Thoracic aorta (tissue), 2 donors: Measurements from ENCODE around the gene ZDHHC11B. TPM values are rescaled to one million over a fixed set of nuclear protein-coding genes. Genes with fewer than 3 reads are reported as not detected.

Source experiments
- ATAC-seq: fragments of 150-250 bp; one replicate; pipeline ENCODE4 v1.8.0; 2017; ENCODE audit warnings: low read depth; ENCODE audit not compliant: insufficient number of reproducible peaks, low FRiP score
- DNase-seq: peaks from one replicate; pipeline ENCODE4 v3.0.0-alpha.2; 2020; ENCODE audit warnings: low spot score
- H3K27ac ChIP-seq, 2 donors: fragments of 200-600 bp; sonication (generic); 1 replicate in 1 of 2; 2 replicates in 1 of 2; pipeline ENCODE4 v1.5.1; 2016; ENCODE audit warnings: mild to moderate bottlenecking in 2 of 2, moderate library complexity in 2 of 2
- H3K27me3 ChIP-seq: fragments of 200-600 bp; sonication (generic); replicated peaks from 2 replicates; pipeline ENCODE4 v1.6.0; 2016; ENCODE audit warnings: mild to moderate bottlenecking; ENCODE audit not compliant: insufficient read depth
- H3K36me3 ChIP-seq: fragments of 200-600 bp; sonication (generic); one replicate; pipeline ENCODE4 v1.5.1; 2016
- H3K4me1 ChIP-seq, 2 donors: fragments of 200-600 bp; sonication (generic); 1 replicate in 1 of 2; 2 replicates in 1 of 2; pipeline versions ENCODE4 v1.5.1 to v1.6.0; 2016; ENCODE audit warnings: low read depth in 2 of 2, mild to moderate bottlenecking in 1 of 2; ENCODE audit not compliant: control insufficient read depth in 1 of 2
- H3K4me3 ChIP-seq: fragments of 200-600 bp; sonication (generic); 2 replicates; pipeline ENCODE4 v1.5.1; 2016; ENCODE audit warnings: mild to moderate bottlenecking
- H3K9me3 ChIP-seq: fragments of 200-600 bp; sonication (generic); 2 replicates; pipeline ENCODE4 v1.5.1; 2016
- total RNA-seq, 2 donors: library from RNA; depleted of rRNA; stranded (reverse); fragments of >200 nt; gene quantifications; one replicate each; pipeline versions ENCODE4 v1.1.0 to v1.2.3, GENCODE V29; 2016
- TF ChIP-seq, protein P1 (sequence below): fragments of 200-600 bp; sonication (generic); IDR thresholded peaks from one replicate; pipeline ENCODE4 v1.5.1; 2019; ENCODE audit warnings: antibody characterized with exemption

Gene ZDHHC11B
- total RNA-seq, 2 donors from 2014 or later = 1.8 to 8.7 TPM

DNA sequence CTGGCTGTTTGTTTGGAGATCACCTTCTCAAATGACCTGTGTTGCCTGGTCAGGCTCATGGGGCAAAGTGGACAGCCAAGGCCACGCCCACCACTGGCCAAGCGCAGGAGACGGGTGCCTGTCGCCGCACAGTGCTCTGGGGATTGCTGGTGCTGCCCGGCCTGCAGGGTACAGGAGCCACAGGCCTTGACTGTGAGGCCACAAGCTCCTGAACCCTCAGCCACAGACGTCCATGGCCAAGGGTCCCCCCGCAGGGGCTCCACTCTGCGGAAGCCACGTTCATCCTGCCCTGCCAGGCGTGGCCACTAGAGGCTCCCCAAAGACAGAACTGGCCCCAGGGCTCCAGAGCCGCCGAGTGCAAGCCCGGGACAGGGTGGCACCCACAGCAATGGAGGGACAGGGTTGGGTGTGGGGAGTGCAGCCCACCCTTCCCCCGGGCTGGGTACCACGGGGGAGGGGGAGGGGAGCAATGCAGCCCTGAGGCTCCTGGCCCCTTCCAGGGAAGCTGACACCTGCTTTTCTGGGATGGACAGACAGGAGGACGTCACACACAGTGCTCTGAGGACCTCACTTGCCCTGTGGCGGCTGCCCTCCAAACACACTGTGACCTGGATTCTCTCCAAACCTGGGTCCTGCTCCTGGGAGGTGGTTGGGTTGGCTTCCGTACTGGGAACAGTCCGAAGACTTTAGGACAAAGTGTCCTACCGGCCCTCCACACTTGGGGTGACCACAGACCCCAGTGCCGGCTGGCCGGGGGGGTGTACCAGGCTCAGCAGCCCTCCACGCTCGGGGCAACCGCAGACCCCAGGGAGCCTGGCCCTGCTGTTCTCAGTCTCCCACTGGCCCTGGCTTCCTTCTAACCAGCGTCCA is 112.8 kb downstream of the ZDHHC11B start:
- Histone ChIP-seq H3K27ac (no peak overlapping the region), H3K36me3 (no peaks in the 10 kb centered on the region)
- TF ChIP-seq, protein P1, sequence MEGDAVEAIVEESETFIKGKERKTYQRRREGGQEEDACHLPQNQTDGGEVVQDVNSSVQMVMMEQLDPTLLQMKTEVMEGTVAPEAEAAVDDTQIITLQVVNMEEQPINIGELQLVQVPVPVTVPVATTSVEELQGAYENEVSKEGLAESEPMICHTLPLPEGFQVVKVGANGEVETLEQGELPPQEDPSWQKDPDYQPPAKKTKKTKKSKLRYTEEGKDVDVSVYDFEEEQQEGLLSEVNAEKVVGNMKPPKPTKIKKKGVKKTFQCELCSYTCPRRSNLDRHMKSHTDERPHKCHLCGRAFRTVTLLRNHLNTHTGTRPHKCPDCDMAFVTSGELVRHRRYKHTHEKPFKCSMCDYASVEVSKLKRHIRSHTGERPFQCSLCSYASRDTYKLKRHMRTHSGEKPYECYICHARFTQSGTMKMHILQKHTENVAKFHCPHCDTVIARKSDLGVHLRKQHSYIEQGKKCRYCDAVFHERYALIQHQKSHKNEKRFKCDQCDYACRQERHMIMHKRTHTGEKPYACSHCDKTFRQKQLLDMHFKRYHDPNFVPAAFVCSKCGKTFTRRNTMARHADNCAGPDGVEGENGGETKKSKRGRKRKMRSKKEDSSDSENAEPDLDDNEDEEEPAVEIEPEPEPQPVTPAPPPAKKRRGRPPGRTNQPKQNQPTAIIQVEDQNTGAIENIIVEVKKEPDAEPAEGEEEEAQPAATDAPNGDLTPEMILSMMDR = peak; percentile 92

DNA sequence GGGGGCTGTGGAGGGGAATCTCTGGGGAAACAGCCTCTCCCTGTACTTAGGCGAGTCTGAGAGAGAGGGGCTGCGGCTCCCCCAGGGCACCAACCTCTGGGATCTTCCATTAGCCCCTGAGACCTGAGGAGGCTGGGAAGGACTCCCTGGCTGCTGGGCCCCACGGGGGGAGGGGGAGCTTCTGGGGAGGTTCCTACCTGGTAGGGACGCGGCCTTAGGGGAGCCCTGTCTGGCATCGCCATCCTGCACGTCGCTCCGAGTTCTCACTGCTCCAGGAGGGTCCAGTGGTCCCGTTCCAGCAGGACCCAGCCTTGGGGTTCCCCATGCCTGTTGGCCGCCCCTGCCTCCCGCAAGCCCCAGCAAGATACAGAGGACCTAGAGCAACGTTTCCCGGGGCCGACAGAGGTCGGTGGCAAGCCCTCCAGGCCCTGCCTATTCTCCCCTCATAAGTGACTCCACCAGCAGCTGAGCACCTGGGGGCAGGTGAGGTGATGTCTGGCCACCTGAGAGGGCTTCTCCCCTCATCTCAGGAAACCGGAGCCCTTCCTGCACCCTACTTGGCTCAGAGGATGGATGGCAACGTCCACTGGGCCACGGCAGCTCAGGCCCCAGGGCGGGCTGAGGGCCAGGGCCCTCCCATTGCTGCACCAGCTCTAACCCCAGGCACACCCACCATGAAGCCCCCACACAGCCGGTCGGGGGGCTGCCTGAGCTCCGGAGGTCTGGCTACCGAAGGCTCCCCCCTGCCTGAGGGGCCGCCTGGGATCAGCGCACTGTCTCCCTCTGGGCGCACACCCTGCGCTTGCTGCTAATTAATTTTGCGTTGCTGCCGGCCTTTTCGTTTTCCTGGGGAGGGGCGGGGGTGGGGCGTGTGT is 113.9 kb downstream of the ZDHHC11B start:
- TF ChIP-seq, protein P1 = no peak

More for the DNA sequence above, 112.8 kb downstream of the ZDHHC11B start:
- peaks cover 28 to 38% of the 10 kb centered on the region in 2 donors for H3K4me1 ChIP-seq
- peak; percentile 62 for ATAC-seq
- H3K9me3 ChIP-seq = no peaks in the 10 kb centered on the region
- H3K4me3 ChIP-seq = no peak overlapping the region
- no peaks in the 10 kb centered on the region for H3K27me3 ChIP-seq
- DNase-seq = no peak

DNA sequence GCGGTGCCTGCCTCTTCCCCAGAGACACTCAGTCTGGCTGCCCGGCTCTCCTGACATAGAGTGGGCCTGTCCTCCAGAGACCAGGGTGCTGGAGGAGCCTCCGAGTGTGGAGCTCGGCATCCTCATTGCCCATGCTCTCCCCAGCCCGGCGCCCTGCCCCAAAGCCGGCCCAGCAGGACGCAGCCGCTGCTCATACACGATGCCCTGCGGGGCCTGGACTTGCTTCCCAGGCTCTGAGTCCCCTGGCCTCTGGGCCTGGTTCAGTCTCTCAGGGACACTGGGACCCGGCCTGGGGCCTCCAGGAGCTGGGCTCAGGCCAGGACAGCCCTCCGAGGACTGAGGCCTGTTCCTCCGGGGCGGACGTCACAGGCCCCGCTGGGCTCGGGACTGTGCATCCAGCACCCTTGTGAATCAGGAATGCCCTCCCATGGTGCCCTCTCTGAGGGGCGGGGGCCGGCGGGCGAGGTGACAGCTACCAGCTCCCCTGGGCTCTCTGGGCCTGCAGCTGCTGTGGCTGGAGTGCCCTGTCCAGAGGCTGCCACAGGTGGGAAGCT is 114.6 kb downstream of the ZDHHC11B start:
- DNase-seq (no peak), ATAC-seq (no peak)
- no peak overlapping the region for H3K4me3 ChIP-seq
- no peaks in the 10 kb centered on the region for H3K27me3 ChIP-seq
- peaks cover 28 to 38% of the 10 kb centered on the region in 2 donors for H3K4me1 ChIP-seq
- H3K9me3 ChIP-seq = no peaks in the 10 kb centered on the region
- H3K27ac ChIP-seq = no peak overlapping the region
- H3K36me3 ChIP-seq = no peaks in the 10 kb centered on the region
- TF ChIP-seq, protein P1 = no peak

More for the DNA sequence above, 113.9 kb downstream of the ZDHHC11B start:
- no peak overlapping the region for H3K4me3 ChIP-seq
- H3K27me3 ChIP-seq = no peaks in the 10 kb centered on the region
- no peak overlapping the region for H3K27ac ChIP-seq
- H3K4me1 ChIP-seq = peaks cover 28 to 38% of the 10 kb centered on the region in 2 donors
- no peaks in the 10 kb centered on the region for H3K9me3 ChIP-seq
- DNase-seq (no peak), ATAC-seq (no peak)
- H3K36me3 ChIP-seq = no peaks in the 10 kb centered on the region

DNA sequence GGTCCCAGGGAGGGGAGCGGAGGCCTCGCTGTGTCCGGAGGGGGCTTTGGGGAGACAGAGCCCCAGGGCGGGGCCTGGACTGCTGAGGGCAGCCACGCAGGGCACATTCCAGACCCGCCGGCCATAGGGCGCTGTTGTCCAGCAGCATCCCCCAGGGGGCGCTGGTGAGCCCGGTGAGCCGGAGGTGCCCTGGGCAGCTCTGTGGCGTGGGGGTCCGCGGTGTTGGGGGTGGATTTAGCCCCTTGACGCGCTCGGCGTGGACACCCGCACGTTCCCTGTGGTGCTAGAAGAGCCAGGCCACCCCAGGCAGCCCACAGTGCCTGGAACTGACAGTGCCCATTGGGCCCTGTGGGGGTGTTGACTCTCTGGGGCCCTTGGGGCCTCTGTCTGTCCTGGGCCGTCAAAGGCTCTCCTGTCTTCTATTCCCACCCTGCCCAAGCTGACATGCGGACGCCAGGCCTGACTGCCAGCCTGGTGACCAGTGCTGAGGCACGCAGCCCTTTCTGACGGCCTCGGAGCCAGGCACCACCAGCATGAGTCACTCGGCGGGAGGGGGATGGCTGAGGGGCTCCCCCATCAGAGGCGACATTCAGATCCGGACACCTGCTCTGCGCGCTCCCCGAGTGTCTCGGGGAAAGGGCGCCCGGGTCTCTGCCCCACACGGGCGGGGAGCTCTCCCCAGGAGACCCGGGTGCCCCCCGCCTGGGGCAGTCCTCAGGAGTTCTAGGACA is 115.3 kb downstream of the ZDHHC11B start:
- H3K27ac ChIP-seq = no peak overlapping the region
- H3K4me1 ChIP-seq = peaks cover 22 to 31% of the 10 kb centered on the region in 2 donors
- DNase-seq = no peak
- no peak overlapping the region for H3K4me3 ChIP-seq
- no peaks in the 10 kb centered on the region for H3K9me3 ChIP-seq
- H3K36me3 ChIP-seq = no peaks in the 10 kb centered on the region
- H3K27me3 ChIP-seq = no peaks in the 10 kb centered on the region
- TF ChIP-seq, protein P1 = peak; percentile 55
- no peak for ATAC-seq
